ENCODE measurements around the gene ABCC4. TPM values are rescaled to one million over a fixed set of nuclear protein-coding genes. Genes with fewer than 3 reads are reported as not detected.

The ABCC4 gene
- total RNA-seq, 1 experiment from 2014 or later: 26.3 TPM

- ChIA-PET RAD21 (ENCODE audit: low non-redundant PET in 1 of 2, low total read pairs in 2 of 2, uncharacterized antibody in 2 of 2, unreplicated experiment in 2 of 2) (no interaction called here), CTCF (no interaction called here), POLR2A (no interaction called here)
- H3K27me3 ChIP-seq (ENCODE audit: insufficient read depth, low read length): no peaks in the 10 kb centered on the region
- H3K4me3 ChIP-seq (replicated peaks in 1 of 2; ENCODE audit: low read depth in 1 of 2, low read length in 2 of 2): no peak overlapping the region
- H3K4me1 ChIP-seq (ENCODE audit: control insufficient read depth in 1 of 2, insufficient read depth in 2 of 2, low read length in 2 of 2): no peaks in the 10 kb centered on the region
- H3K9ac ChIP-seq (ENCODE audit: low read length): no peak overlapping the region
- no peaks in the 10 kb centered on the region for H3K9me3 ChIP-seq (ENCODE audit: control insufficient read depth in 1 of 2, insufficient read depth in 1 of 2, low read depth in 1 of 2, low read length in 2 of 2)
- TF ChIP-seq REST (IDR thresholded peaks at IDR 0.05; ENCODE audit: low read depth): no peak
- no peak for TF ChIP-seq ZBTB33 (IDR thresholded peaks at IDR 0.05; ENCODE audit: extremely low read depth, insufficient replicate concordance, low read length)
- TF ChIP-seq EZH2 (IDR thresholded peaks at IDR 0.05): no peak
- no peak for TF ChIP-seq ZNF274 (IDR thresholded peaks at IDR 0.05; ENCODE audit: low read depth, low read length)
- TF ChIP-seq POLR2AphosphoS5 (IDR thresholded peaks at IDR 0.05; ENCODE audit: low read depth, low read length): no peak
- no peak for TF ChIP-seq EZH2phosphoT487 (IDR thresholded peaks at IDR 0.05; ENCODE audit: borderline replicate concordance)
- no peak for TF ChIP-seq FOSL1 (IDR thresholded peaks at IDR 0.05; ENCODE audit: low read depth)
- TF ChIP-seq SRF (IDR thresholded peaks at IDR 0.05; ENCODE audit: low read depth): no peak
- no peak for TF ChIP-seq YY1 (IDR thresholded peaks at IDR 0.05; ENCODE audit: extremely low read depth, insufficient replicate concordance, low read depth, low read length)
- no peak for TF ChIP-seq POLR2A (IDR thresholded peaks at IDR 0.05; ENCODE audit: borderline replicate concordance, extremely low read depth, insufficient read depth, insufficient read length)
- no peak for TF ChIP-seq TCF7L2 (IDR thresholded peaks at IDR 0.05; ENCODE audit: borderline replicate concordance, extremely low read depth, insufficient read depth, insufficient read length)
- no peak for TF ChIP-seq EGR1 (IDR thresholded peaks at IDR 0.05; ENCODE audit: low read depth)
- TF ChIP-seq CEBPB (IDR thresholded peaks at IDR 0.05; ENCODE audit: low read depth): no peak
- TF ChIP-seq SIN3A (IDR thresholded peaks at IDR 0.05; ENCODE audit: low read depth): no peak
- no peak for TF ChIP-seq MAX (IDR thresholded peaks at IDR 0.05)
- no peak for TF ChIP-seq ATF3 (IDR thresholded peaks at IDR 0.05)
- TF ChIP-seq JUND (IDR thresholded peaks at IDR 0.05): no peak
- TF ChIP-seq CBX3 (IDR thresholded peaks at IDR 0.05; ENCODE audit: low read depth): no peak
- TF ChIP-seq ELF1 (IDR thresholded peaks at IDR 0.05; ENCODE audit: borderline replicate concordance, low read depth): no peak
- H2AFZ ChIP-seq (ENCODE audit: low read depth, low read length, poor library complexity, severe bottlenecking): no peak overlapping the region
- peaks cover 4 to 8% of the 10 kb centered on the region in 2 experiments; a peak in 3 of 4 replicates for H3K36me3 ChIP-seq (ENCODE audit: control insufficient read depth in 1 of 2, insufficient read depth in 2 of 2, low read length in 2 of 2)
- no peaks in the 10 kb centered on the region for H3K9me2 ChIP-seq (ENCODE audit: insufficient read depth)
- ATAC-seq (no peak), DNase-seq (ENCODE audit: low read depth, low spot score) (no peak)
- BruUV-seq (replicated peaks): no TSS peak
- no peak overlapping the region for H3K27ac ChIP-seq (ENCODE audit: low read depth, low read length)
- H4K20me1 ChIP-seq (ENCODE audit: insufficient read depth): no peaks in the 10 kb centered on the region
- intact Hi-C loops (cut with micrococcal nuclease): no loop called here
- H3K4me2 ChIP-seq (ENCODE audit: low read length): no peak overlapping the region
- H3K79me2 ChIP-seq (ENCODE audit: insufficient read depth, low read length): no peaks in the 10 kb centered on the region
These were observed 126.7 kb downstream of the ABCC4 start for GRCh38 chr13:95174517-95174916.
